ENCODE data around the gene OBI1. TPM values are rescaled to one million over a fixed set of nuclear protein-coding genes. Genes with fewer than 3 reads are reported as not detected.

The OBI1 gene
- total and polyA plus RNA-seq, 2 donors (not counting 3 experiments of a cell fraction or from before 2014, with no cell fraction given) = 5.0 to 16.1 TPM

- no peak overlapping the region for H2AFZ ChIP-seq (ENCODE audit: low read depth, low read length)
- no peak overlapping the region for H3K27ac ChIP-seq (ENCODE audit: insufficient read depth, low read depth, low read length)
- no peaks in the 10 kb centered on the region for H3K9me1 ChIP-seq (replicated peaks; ENCODE audit: control insufficient read depth, extremely low read depth, insufficient read depth, low read length)
- ChIA-PET POLR2A (no interaction called here), CTCF (interaction anchor here (1.2 kb wide), 1 partner anchor 10 kb away, joined by 3 read pairs; no protein-coding TSS in a partner anchor)
- intact Hi-C loops (cut with micrococcal nuclease) (no loop called here), dilution Hi-C loops (cut with MboI; ENCODE audit: extremely low pct_ligation_motif_present, low sequenced_read_pairs) (no loop called here)
- no peaks in the 10 kb centered on the region for H3K27me3 ChIP-seq (ENCODE audit: control insufficient read depth in 2 of 2, insufficient read depth in 2 of 2, low read length in 2 of 2)
- H3K36me3 ChIP-seq (ENCODE audit: control insufficient read depth in 2 of 2, extremely low read depth in 1 of 2, insufficient read depth in 2 of 2, low read length in 2 of 2) = peaks cover 2 to 14% of the 10 kb centered on the region in 2 experiments
- no peaks in the 10 kb centered on the region for H4K20me1 ChIP-seq (replicated peaks; ENCODE audit: control insufficient read depth, extremely low read depth, insufficient read depth, low read length)
- DNase-seq (ENCODE audit: low read depth, low spot score) (no peak), FAIRE-seq (no peak)
- TF ChIP-seq MAX (IDR thresholded peaks at IDR 0.05; ENCODE audit: insufficient read depth, insufficient read length) (no peak), POLR2AphosphoS5 (IDR thresholded peaks at IDR 0.05; ENCODE audit: insufficient read depth, low read depth, low read length) (no peak), JUN (IDR thresholded peaks at IDR 0.05; ENCODE audit: borderline replicate concordance, insufficient read depth, insufficient read length, low read depth) (no peak), EZH2 (IDR thresholded peaks at IDR 0.05; ENCODE audit: borderline replicate concordance, low read depth, low read length, severe bottlenecking) (no peak)
- no peak overlapping the region for H3K4me2 ChIP-seq (ENCODE audit: insufficient read depth, low read length)
- H3K4me3 ChIP-seq (replicated peaks in 1 of 3; ENCODE audit: insufficient read depth in 1 of 3, low read depth in 1 of 3, low read length in 3 of 3) = no peak overlapping the region
- H3K79me2 ChIP-seq (ENCODE audit: control insufficient read depth, insufficient read depth, low read length) = no peaks in the 10 kb centered on the region
- no TSS peak for BruUV-seq (replicated peaks)
- H3K9ac ChIP-seq (replicated peaks; ENCODE audit: extremely low read depth, insufficient read depth, low read length) = no peak overlapping the region
- no peaks in the 10 kb centered on the region for H3K9me3 ChIP-seq (replicated peaks; ENCODE audit: control insufficient read depth, insufficient read depth, low read length)
- no peaks in the 10 kb centered on the region for H3K4me1 ChIP-seq (ENCODE audit: control insufficient read depth, extremely low read depth, insufficient read depth, low read length)
Observed at GRCh38 chr13:78636495-78636894, 22.5 kb downstream of the OBI1 start.

- TF ChIP-seq EZH2 (IDR thresholded peaks at IDR 0.05; ENCODE audit: borderline replicate concordance, low read depth, low read length, severe bottlenecking) = no peak
- TF ChIP-seq POLR2A (IDR thresholded peaks at IDR 0.05; ENCODE audit: low read depth, low read length) = no peak
- no peak for TF ChIP-seq MYC (IDR thresholded peaks at IDR 0.05; ENCODE audit: low read depth, low read length)
- no peak for TF ChIP-seq GATA2 (IDR thresholded peaks at IDR 0.05; ENCODE audit: insufficient read depth, insufficient read length, low read depth, low read length)
- no peak for TF ChIP-seq JUN (IDR thresholded peaks at IDR 0.05; ENCODE audit: borderline replicate concordance, insufficient read depth, insufficient read length, low read depth)
- no peak for TF ChIP-seq MAX (IDR thresholded peaks at IDR 0.05; ENCODE audit: insufficient read depth, insufficient read length)
- no peak for TF ChIP-seq CTCF (IDR thresholded peaks at IDR 0.05; ENCODE audit: extremely low read depth in 1 of 2, insufficient read depth in 1 of 2, low read depth in 1 of 2, low read length in 2 of 2)
- no peak for TF ChIP-seq POLR2AphosphoS5 (IDR thresholded peaks at IDR 0.05; ENCODE audit: insufficient read depth, low read depth, low read length)
- no peak for TF ChIP-seq FOS (IDR thresholded peaks at IDR 0.05; ENCODE audit: borderline replicate concordance, insufficient read depth, low read length)
- BruUV-seq (replicated peaks) = no TSS peak
- POLR2A ChIA-PET = no interaction called here
Observed at GRCh38 chr13:78632996-78633395, 26.0 kb downstream of the OBI1 start.

More at GRCh38 chr13:78632996-78633395, 26.0 kb downstream of the OBI1 start:
- no peaks in the 10 kb centered on the region for H3K79me2 ChIP-seq (ENCODE audit: control insufficient read depth, insufficient read depth, low read length)
- H3K9me1 ChIP-seq (replicated peaks; ENCODE audit: control insufficient read depth, extremely low read depth, insufficient read depth, low read length) = no peaks in the 10 kb centered on the region
- no peak overlapping the region for H3K27ac ChIP-seq (ENCODE audit: insufficient read depth, low read depth, low read length)
- H3K4me2 ChIP-seq (ENCODE audit: insufficient read depth, low read length) = no peak overlapping the region
- H3K4me1 ChIP-seq (ENCODE audit: control insufficient read depth, extremely low read depth, insufficient read depth, low read length) = no peaks in the 10 kb centered on the region
- CTCF ChIA-PET = interaction anchor here (1.1 to 1.6 kb wide), 2 partner anchors 10 to 16 kb away, joined by 6 read pairs; no protein-coding TSS in a partner anchor
- FAIRE-seq (no peak), DNase-seq (ENCODE audit: low read depth, low spot score) (no peak)
- no peak overlapping the region for H3K4me3 ChIP-seq (replicated peaks in 1 of 3; ENCODE audit: insufficient read depth in 1 of 3, low read depth in 1 of 3, low read length in 3 of 3)
- no peaks in the 10 kb centered on the region for H3K27me3 ChIP-seq (ENCODE audit: control insufficient read depth in 2 of 2, insufficient read depth in 2 of 2, low read length in 2 of 2)
- dilution Hi-C loops (cut with MboI; ENCODE audit: extremely low pct_ligation_motif_present, low sequenced_read_pairs) = no loop called here
- no peaks in the 10 kb centered on the region for H4K20me1 ChIP-seq (replicated peaks; ENCODE audit: control insufficient read depth, extremely low read depth, insufficient read depth, low read length)
- no peaks in the 10 kb centered on the region for H3K9me3 ChIP-seq (replicated peaks; ENCODE audit: control insufficient read depth, insufficient read depth, low read length)
- H2AFZ ChIP-seq (ENCODE audit: low read depth, low read length) = no peak overlapping the region
- H3K9ac ChIP-seq (replicated peaks; ENCODE audit: extremely low read depth, insufficient read depth, low read length) = no peak overlapping the region
- H3K36me3 ChIP-seq (ENCODE audit: control insufficient read depth in 2 of 2, extremely low read depth in 1 of 2, insufficient read depth in 2 of 2, low read length in 2 of 2) = peaks cover 2 to 15% of the 10 kb centered on the region in 2 experiments
- intact Hi-C loops (cut with micrococcal nuclease) = no loop called here
